HL-60 (cell line): ENCODE measurements around the gene SLAMF9.

ENCODE experiments used
- DNase-seq, 2 experiments: peaks; one replicate each; pipeline ENCODE4 v3.0.0-alpha.2; 2010 to 2020; ENCODE audit warnings: low read depth in 1 of 2, low spot score in 1 of 2
- H3K27ac ChIP-seq: fragments of 250-450 bp; sonication (Bioruptor Pico); replicated peaks from 2 replicates; pipeline ENCODE4 v1.5.1; 2020; ENCODE audit warnings: mild to moderate bottlenecking, moderate library complexity
- H3K27me3 ChIP-seq: fragments of 250-450 bp; sonication (Bioruptor Pico); 2 replicates; pipeline ENCODE4 v1.5.1; 2021; ENCODE audit warnings: mild to moderate bottlenecking, moderate library complexity; ENCODE audit not compliant: insufficient read depth, poor library complexity, severe bottlenecking
- H3K4me3 ChIP-seq: replicated peaks from 2 replicates; pipeline ENCODE4 v1.5.1; 2011; ENCODE audit warnings: mild to moderate bottlenecking, control low read depth, low read length; ENCODE audit not compliant: insufficient read depth
- GABPA ChIP-seq: IDR thresholded peaks from 2 replicates; pipeline ENCODE4 v1.6.1; 2012; ENCODE audit warnings: low read depth
- POLR2AphosphoS5 ChIP-seq: IDR thresholded peaks from 2 replicates; pipeline ENCODE4 v1.6.1; 2012; ENCODE audit warnings: low read depth
- SPI1 ChIP-seq: IDR thresholded peaks from 2 replicates; pipeline ENCODE4 v1.6.1; 2012; ENCODE audit warnings: low read depth, mild to moderate bottlenecking, borderline replicate concordance
- TF ChIP-seq, protein P1 (sequence below): IDR thresholded peaks from 2 replicates; pipeline ENCODE4 v1.6.1; 2012; ENCODE audit warnings: low read depth; ENCODE audit not compliant: insufficient replicate concordance
- TF ChIP-seq, protein P2 (sequence below): IDR thresholded peaks from one replicate; pipeline ENCODE4 v1.5.1; 2011; ENCODE audit warnings: low read length, control low read depth, inconsistent platforms; ENCODE audit not compliant: insufficient read depth

The SLAMF9 gene

GRCh38 chr1:159989581-159989980 lies 35.5 kb upstream of the SLAMF9 start:
- H3K27me3 ChIP-seq, result no peaks in the 10 kb centered on the region
- TF ChIP-seq, protein P1, sequence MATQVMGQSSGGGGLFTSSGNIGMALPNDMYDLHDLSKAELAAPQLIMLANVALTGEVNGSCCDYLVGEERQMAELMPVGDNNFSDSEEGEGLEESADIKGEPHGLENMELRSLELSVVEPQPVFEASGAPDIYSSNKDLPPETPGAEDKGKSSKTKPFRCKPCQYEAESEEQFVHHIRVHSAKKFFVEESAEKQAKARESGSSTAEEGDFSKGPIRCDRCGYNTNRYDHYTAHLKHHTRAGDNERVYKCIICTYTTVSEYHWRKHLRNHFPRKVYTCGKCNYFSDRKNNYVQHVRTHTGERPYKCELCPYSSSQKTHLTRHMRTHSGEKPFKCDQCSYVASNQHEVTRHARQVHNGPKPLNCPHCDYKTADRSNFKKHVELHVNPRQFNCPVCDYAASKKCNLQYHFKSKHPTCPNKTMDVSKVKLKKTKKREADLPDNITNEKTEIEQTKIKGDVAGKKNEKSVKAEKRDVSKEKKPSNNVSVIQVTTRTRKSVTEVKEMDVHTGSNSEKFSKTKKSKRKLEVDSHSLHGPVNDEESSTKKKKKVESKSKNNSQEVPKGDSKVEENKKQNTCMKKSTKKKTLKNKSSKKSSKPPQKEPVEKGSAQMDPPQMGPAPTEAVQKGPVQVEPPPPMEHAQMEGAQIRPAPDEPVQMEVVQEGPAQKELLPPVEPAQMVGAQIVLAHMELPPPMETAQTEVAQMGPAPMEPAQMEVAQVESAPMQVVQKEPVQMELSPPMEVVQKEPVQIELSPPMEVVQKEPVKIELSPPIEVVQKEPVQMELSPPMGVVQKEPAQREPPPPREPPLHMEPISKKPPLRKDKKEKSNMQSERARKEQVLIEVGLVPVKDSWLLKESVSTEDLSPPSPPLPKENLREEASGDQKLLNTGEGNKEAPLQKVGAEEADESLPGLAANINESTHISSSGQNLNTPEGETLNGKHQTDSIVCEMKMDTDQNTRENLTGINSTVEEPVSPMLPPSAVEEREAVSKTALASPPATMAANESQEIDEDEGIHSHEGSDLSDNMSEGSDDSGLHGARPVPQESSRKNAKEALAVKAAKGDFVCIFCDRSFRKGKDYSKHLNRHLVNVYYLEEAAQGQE, result no peak
- TF ChIP-seq, protein P2, sequence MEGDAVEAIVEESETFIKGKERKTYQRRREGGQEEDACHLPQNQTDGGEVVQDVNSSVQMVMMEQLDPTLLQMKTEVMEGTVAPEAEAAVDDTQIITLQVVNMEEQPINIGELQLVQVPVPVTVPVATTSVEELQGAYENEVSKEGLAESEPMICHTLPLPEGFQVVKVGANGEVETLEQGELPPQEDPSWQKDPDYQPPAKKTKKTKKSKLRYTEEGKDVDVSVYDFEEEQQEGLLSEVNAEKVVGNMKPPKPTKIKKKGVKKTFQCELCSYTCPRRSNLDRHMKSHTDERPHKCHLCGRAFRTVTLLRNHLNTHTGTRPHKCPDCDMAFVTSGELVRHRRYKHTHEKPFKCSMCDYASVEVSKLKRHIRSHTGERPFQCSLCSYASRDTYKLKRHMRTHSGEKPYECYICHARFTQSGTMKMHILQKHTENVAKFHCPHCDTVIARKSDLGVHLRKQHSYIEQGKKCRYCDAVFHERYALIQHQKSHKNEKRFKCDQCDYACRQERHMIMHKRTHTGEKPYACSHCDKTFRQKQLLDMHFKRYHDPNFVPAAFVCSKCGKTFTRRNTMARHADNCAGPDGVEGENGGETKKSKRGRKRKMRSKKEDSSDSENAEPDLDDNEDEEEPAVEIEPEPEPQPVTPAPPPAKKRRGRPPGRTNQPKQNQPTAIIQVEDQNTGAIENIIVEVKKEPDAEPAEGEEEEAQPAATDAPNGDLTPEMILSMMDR, result no peak
- TF ChIP-seq SPI1 (no peak), POLR2AphosphoS5 (no peak), GABPA (no peak)
- H3K4me3 ChIP-seq, result no peak overlapping the region
- DNase-seq, result no peak
- no peak overlapping the region for H3K27ac ChIP-seq

DNA sequence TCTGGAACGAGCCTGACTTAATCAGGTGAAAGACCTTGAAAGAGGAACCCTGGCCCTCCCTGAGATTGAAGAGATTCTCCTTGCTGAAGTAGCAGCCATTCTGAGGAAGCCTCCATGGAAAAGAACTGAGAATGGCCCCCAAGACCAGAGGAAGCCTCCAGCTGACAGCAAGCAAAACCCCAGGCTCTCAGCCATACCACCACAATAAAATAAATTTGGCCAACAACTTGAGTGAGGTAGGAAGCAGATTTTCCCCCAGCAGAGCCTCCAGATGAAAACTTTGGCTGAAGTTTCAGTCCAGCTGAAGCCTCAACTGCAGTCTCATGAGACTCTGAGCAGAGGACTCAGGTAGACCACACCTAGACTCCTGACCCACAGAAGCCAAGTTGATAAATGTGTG lies 34.0 kb upstream of the SLAMF9 start:
- H3K27ac ChIP-seq, result no peak overlapping the region
- TF ChIP-seq, protein P1, result no peak
- TF ChIP-seq SPI1 (no peak), GABPA (no peak), POLR2AphosphoS5 (no peak)
- TF ChIP-seq, protein P2, result no peak
- H3K4me3 ChIP-seq, result no peak overlapping the region
- peaks cover 1% of the 10 kb centered on the region for H3K27me3 ChIP-seq
- DNase-seq, result no peak

- H3K4me3 ChIP-seq, result no peak overlapping the region
- TF ChIP-seq, protein P2, result no peak
- TF ChIP-seq SPI1, result no peak
- TF ChIP-seq, protein P1, result no peak
- H3K27me3 ChIP-seq, result peaks cover 4% of the 10 kb centered on the region
- no peak overlapping the region for H3K27ac ChIP-seq
- no peak for DNase-seq
These were observed 33.1 kb upstream of the SLAMF9 start for GRCh38 chr1:159987186-159987585.
